HL-60/S4 treated with phorbol 12-myristate 13-acetate at 8.2 ng/mL for 4 days and 3 days (cell line): ENCODE measurements around the gene C1QTNF12.

Source experiments
- in situ Hi-C: fragments of 300-500 bp; cut with MboI; formaldehyde crosslinking; loops from 2 replicates; pipeline ENCODE4 v1.15.0; 2022; ENCODE audit warnings: low sequenced_read_pairs

The C1QTNF12 gene

GRCh38 chr1:1246577-1247340 lies at the start of gene C1QTNF12:
TSS of gene C1QTNF12 (minus strand) at chr1:1246722. CDS start at chr1:1246690, 32 bp downstream.
- in situ Hi-C loops = no loop called here

GRCh38 chr1:1295154-1295923 lies 48.8 kb upstream of the C1QTNF12 start:
- in situ Hi-C loops = no loop called here

GRCh38 chr1:1294250-1294890 lies 47.8 kb upstream of the C1QTNF12 start:
- in situ Hi-C loops = no loop called here

GRCh38 chr1:1293263-1294249 lies 47.0 kb upstream of the C1QTNF12 start:
- in situ Hi-C loops = no loop called here

GRCh38 chr1:1292851-1293250 lies 46.3 kb upstream of the C1QTNF12 start:
- in situ Hi-C loops = no loop called here

- in situ Hi-C loops = no loop called here
Measured at GRCh38 chr1:1292442-1292779, 45.9 kb upstream of the C1QTNF12 start.

- in situ Hi-C loops = no loop called here
Measured at GRCh38 chr1:1291548-1292441, 45.3 kb upstream of the C1QTNF12 start.

- in situ Hi-C loops = no loop called here
Measured at GRCh38 chr1:1291023-1291528, 44.6 kb upstream of the C1QTNF12 start.

- in situ Hi-C loops = no loop called here
Measured at GRCh38 chr1:1290238-1290731, 43.8 kb upstream of the C1QTNF12 start.

- in situ Hi-C loops = no loop called here
Measured at GRCh38 chr1:1287288-1288110, 41.0 kb upstream of the C1QTNF12 start.

- in situ Hi-C loops = no loop called here
Measured at GRCh38 chr1:1286313-1287261, 40.1 kb upstream of the C1QTNF12 start.

GRCh38 chr1:1285611-1286311 lies 39.2 kb upstream of the C1QTNF12 start:
- in situ Hi-C loops = no loop called here

GRCh38 chr1:1285102-1285571 lies 38.6 kb upstream of the C1QTNF12 start:
- in situ Hi-C loops = no loop called here

GRCh38 chr1:1284221-1285101 lies 37.9 kb upstream of the C1QTNF12 start:
- in situ Hi-C loops = no loop called here

GRCh38 chr1:1283821-1284220 lies 37.3 kb upstream of the C1QTNF12 start:
- in situ Hi-C loops = no loop called here

- in situ Hi-C loops = no loop called here
Measured at GRCh38 chr1:1282998-1283397, 36.5 kb upstream of the C1QTNF12 start.
